Loucy (cell line): ENCODE data around the gene ST14.

ENCODE experiments used
- CTCF ChIP-seq: fragments of 200-600 bp; sonication (generic); conservative IDR thresholded peaks from 2 replicates; pipeline ENCODE4 v1.5.1; 2014; ENCODE audit warnings: mild to moderate bottlenecking, antibody characterized with exemption, low read length
- EZH2phosphoT487 ChIP-seq: fragments of 200-600 bp; IDR thresholded peaks from 2 replicates; pipeline ENCODE4 v1.6.1; 2018; ENCODE audit warnings: antibody characterized with exemption, mild to moderate bottlenecking, moderate library complexity, borderline replicate concordance

GRCh38 chr11:130137999-130138398 lies 21.6 kb upstream of the ST14 start:
- TF ChIP-seq CTCF, result no peak
- no peak for TF ChIP-seq EZH2phosphoT487
